ENCODE results near the gene SLC12A7.
"Not testable (repeated sequence)": the region's sequence is repeated elsewhere in the genome, so short reads cannot be mapped to it uniquely, and the experiment has no call there.

Gene SLC12A7

GRCh38 chr5:1099926-1100663 lies 11.8 kb downstream of the SLC12A7 start:
- Histone ChIP-seq H3K36me3 (ENCODE audit: control insufficient read depth, insufficient read depth, low read length) (peaks cover 4% of the 10 kb centered on the region), H3K4me3 (ENCODE audit: extremely low read depth, insufficient read depth, low read length, poor library complexity, severe bottlenecking) (no peak overlapping the region), H3K9me3 (ENCODE audit: control insufficient read depth, low read length) (no peaks in the 10 kb centered on the region), H3K4me1 (ENCODE audit: control insufficient read depth, insufficient read depth, low read length, poor library complexity, severe bottlenecking) (peaks cover 53% of the 10 kb centered on the region), H3K27ac (ENCODE audit: low read depth, low read length, severe bottlenecking) (peak overlapping the region; percentile 93)
- WGBS, 2 experiments (ENCODE audit: insufficient coverage in 2 of 2), result 63 to 64% methylated on average over 38 to 46 of the region's 48 CpGs

- Histone ChIP-seq H3K9me3 (ENCODE audit: control insufficient read depth, low read length) (no peaks in the 10 kb centered on the region), H3K4me3 (ENCODE audit: extremely low read depth, insufficient read depth, low read length, poor library complexity, severe bottlenecking) (no peak overlapping the region), H3K27ac (ENCODE audit: low read depth, low read length, severe bottlenecking) (peak overlapping the region; percentile 93), H3K4me1 (ENCODE audit: control insufficient read depth, insufficient read depth, low read length, poor library complexity, severe bottlenecking) (peaks cover 49% of the 10 kb centered on the region), H3K36me3 (ENCODE audit: control insufficient read depth, insufficient read depth, low read length) (peaks cover 8% of the 10 kb centered on the region)
- 85 to 88% methylated on average over 22 to 26 of the region's 28 CpGs for WGBS, 2 experiments (ENCODE audit: insufficient coverage in 2 of 2)
Observed at GRCh38 chr5:1098986-1099597, 12.8 kb downstream of the SLC12A7 start.

GRCh38 chr5:1097988-1098385 lies 13.9 kb downstream of the SLC12A7 start:
- H3K9me3 ChIP-seq (ENCODE audit: control insufficient read depth, low read length); H3K4me3 ChIP-seq (ENCODE audit: extremely low read depth, insufficient read depth, low read length, poor library complexity, severe bottlenecking); H3K27ac ChIP-seq (ENCODE audit: low read depth, low read length, severe bottlenecking): not testable (repeated sequence)
- WGBS, 2 experiments (ENCODE audit: insufficient coverage in 2 of 2), result 78 to 86% methylated on average over 4 to 5 of the region's 7 CpGs
- Histone ChIP-seq H3K36me3 (ENCODE audit: control insufficient read depth, insufficient read depth, low read length) (peaks cover 10% of the 10 kb centered on the region), H3K4me1 (ENCODE audit: control insufficient read depth, insufficient read depth, low read length, poor library complexity, severe bottlenecking) (peaks cover 43% of the 10 kb centered on the region)

- H3K4me3 ChIP-seq (ENCODE audit: extremely low read depth, insufficient read depth, low read length, poor library complexity, severe bottlenecking), result no peak overlapping the region
- peaks cover 38% of the 10 kb centered on the region for H3K4me1 ChIP-seq (ENCODE audit: control insufficient read depth, insufficient read depth, low read length, poor library complexity, severe bottlenecking)
- 90 to 91% methylated on average over 22 of the region's 22 CpGs for WGBS, 2 experiments (ENCODE audit: insufficient coverage in 2 of 2)
- no peak overlapping the region for H3K27ac ChIP-seq (ENCODE audit: low read depth, low read length, severe bottlenecking)
- H3K36me3 ChIP-seq (ENCODE audit: control insufficient read depth, insufficient read depth, low read length), result peaks cover 14% of the 10 kb centered on the region
- H3K9me3 ChIP-seq (ENCODE audit: control insufficient read depth, low read length), result no peaks in the 10 kb centered on the region
Observed at GRCh38 chr5:1097381-1097987, 14.4 kb downstream of the SLC12A7 start.

GRCh38 chr5:1096838-1097237 lies 15.0 kb downstream of the SLC12A7 start:
- H3K4me3 ChIP-seq (ENCODE audit: extremely low read depth, insufficient read depth, low read length, poor library complexity, severe bottlenecking), result no peak overlapping the region
- WGBS, 2 experiments (ENCODE audit: insufficient coverage in 2 of 2), result 86 to 93% methylated on average over 7 to 8 of the region's 10 CpGs
- peaks cover 32% of the 10 kb centered on the region for H3K4me1 ChIP-seq (ENCODE audit: control insufficient read depth, insufficient read depth, low read length, poor library complexity, severe bottlenecking)
- H3K9me3 ChIP-seq (ENCODE audit: control insufficient read depth, low read length), result no peaks in the 10 kb centered on the region
- no peak overlapping the region for H3K27ac ChIP-seq (ENCODE audit: low read depth, low read length, severe bottlenecking)
- H3K36me3 ChIP-seq (ENCODE audit: control insufficient read depth, insufficient read depth, low read length), result peaks cover 19% of the 10 kb centered on the region

GRCh38 chr5:1095990-1096363 lies 15.9 kb downstream of the SLC12A7 start:
- H3K4me3 ChIP-seq (ENCODE audit: extremely low read depth, insufficient read depth, low read length, poor library complexity, severe bottlenecking), result no peak overlapping the region
- WGBS, 2 experiments (ENCODE audit: insufficient coverage in 2 of 2), result 91 to 94% methylated on average over 11 of the region's 11 CpGs
- H3K27ac ChIP-seq (ENCODE audit: low read depth, low read length, severe bottlenecking), result no peak overlapping the region
- H3K4me1 ChIP-seq (ENCODE audit: control insufficient read depth, insufficient read depth, low read length, poor library complexity, severe bottlenecking), result peaks cover 24% of the 10 kb centered on the region
- no peaks in the 10 kb centered on the region for H3K9me3 ChIP-seq (ENCODE audit: control insufficient read depth, low read length)
- peaks cover 24% of the 10 kb centered on the region for H3K36me3 ChIP-seq (ENCODE audit: control insufficient read depth, insufficient read depth, low read length)

GRCh38 chr5:1095302-1095989 lies 16.4 kb downstream of the SLC12A7 start:
- H3K4me1 ChIP-seq (ENCODE audit: control insufficient read depth, insufficient read depth, low read length, poor library complexity, severe bottlenecking), result peaks cover 18% of the 10 kb centered on the region
- WGBS, 2 experiments (ENCODE audit: insufficient coverage in 2 of 2), result 86 to 89% methylated on average over 19 to 20 of the region's 22 CpGs

GRCh38 chr5:1094670-1095190 lies 17.1 kb downstream of the SLC12A7 start:
- H3K27ac ChIP-seq (ENCODE audit: low read depth, low read length, severe bottlenecking), result no peak overlapping the region
- no peak overlapping the region for H3K4me3 ChIP-seq (ENCODE audit: extremely low read depth, insufficient read depth, low read length, poor library complexity, severe bottlenecking)
- H3K9me3 ChIP-seq (ENCODE audit: control insufficient read depth, low read length), result no peaks in the 10 kb centered on the region
- WGBS, 2 experiments (ENCODE audit: insufficient coverage in 2 of 2), result 58 to 83% methylated on average over 7 to 9 of the region's 21 CpGs
- peaks cover 11% of the 10 kb centered on the region for H3K4me1 ChIP-seq (ENCODE audit: control insufficient read depth, insufficient read depth, low read length, poor library complexity, severe bottlenecking)
- peaks cover 26% of the 10 kb centered on the region for H3K36me3 ChIP-seq (ENCODE audit: control insufficient read depth, insufficient read depth, low read length)

More at GRCh38 chr5:1095302-1095989, 16.4 kb downstream of the SLC12A7 start:
- Histone ChIP-seq H3K9me3 (ENCODE audit: control insufficient read depth, low read length) (no peaks in the 10 kb centered on the region), H3K27ac (ENCODE audit: low read depth, low read length, severe bottlenecking) (no peak overlapping the region), H3K36me3 (ENCODE audit: control insufficient read depth, insufficient read depth, low read length) (peaks cover 26% of the 10 kb centered on the region), H3K4me3 (ENCODE audit: extremely low read depth, insufficient read depth, low read length, poor library complexity, severe bottlenecking) (no peak overlapping the region)

- H3K9me3 ChIP-seq (ENCODE audit: control insufficient read depth, low read length), result no peaks in the 10 kb centered on the region
- 92 to 93% methylated on average over 25 to 26 of the region's 26 CpGs for WGBS, 2 experiments (ENCODE audit: insufficient coverage in 2 of 2)
- H3K36me3 ChIP-seq (ENCODE audit: control insufficient read depth, insufficient read depth, low read length), result peaks cover 28% of the 10 kb centered on the region
- H3K4me1 ChIP-seq (ENCODE audit: control insufficient read depth, insufficient read depth, low read length, poor library complexity, severe bottlenecking), result peaks cover 3% of the 10 kb centered on the region
- no peak overlapping the region for H3K4me3 ChIP-seq (ENCODE audit: extremely low read depth, insufficient read depth, low read length, poor library complexity, severe bottlenecking)
- no peak overlapping the region for H3K27ac ChIP-seq (ENCODE audit: low read depth, low read length, severe bottlenecking)
Observed at GRCh38 chr5:1093361-1093760, 18.5 kb downstream of the SLC12A7 start.

GRCh38 chr5:1092122-1092521 lies 19.7 kb downstream of the SLC12A7 start:
- Histone ChIP-seq H3K4me1 (ENCODE audit: control insufficient read depth, insufficient read depth, low read length, poor library complexity, severe bottlenecking) (no peaks in the 10 kb centered on the region), H3K4me3 (ENCODE audit: extremely low read depth, insufficient read depth, low read length, poor library complexity, severe bottlenecking) (no peak overlapping the region), H3K27ac (ENCODE audit: low read depth, low read length, severe bottlenecking) (no peak overlapping the region), H3K9me3 (ENCODE audit: control insufficient read depth, low read length) (no peaks in the 10 kb centered on the region), H3K36me3 (ENCODE audit: control insufficient read depth, insufficient read depth, low read length) (peaks cover 38% of the 10 kb centered on the region)
- 93 to 98% methylated on average over 4 to 11 of the region's 14 CpGs for WGBS, 2 experiments (ENCODE audit: insufficient coverage in 2 of 2)
